H1 (cell line): ENCODE measurements around the gene OR11H6. TPM values are rescaled to one million over a fixed set of nuclear protein-coding genes. Genes with fewer than 3 reads are reported as not detected.

ENCODE experiments used
- CTCF ChIA-PET: fragments of 300-600 bp; sonication (Branson Sonifier 250); formaldehyde crosslinking; loops from one replicate; lab custom pipeline; 2021; ENCODE audit not compliant: partially characterized antibody; lab: Charles Lee
- POLR2A ChIA-PET: fragments of 300-600 bp; sonication (Branson Sonifier 250); formaldehyde crosslinking; loops from one replicate; lab custom pipeline; 2021; ENCODE audit warnings: inconsistent platforms; ENCODE audit not compliant: partially characterized antibody; lab: Charles Lee
- DNase-seq, 2 experiments: peaks; one replicate each; pipeline versions ENCODE4 v3.0.0 to v3.0.0-alpha.2; 2010 to 2022; ENCODE audit warnings: low spot score in 2 of 2, low read depth in 1 of 2, mixed read lengths in 1 of 2
- FAIRE-seq: peaks from 2 replicates; lab custom pipeline; 2011; peaks lifted over from hg19 to GRCh38; lab: Jason Lieb, UNC
- H2AFZ ChIP-seq: 2 replicates; pipeline ENCODE4 v1.8.1; 2012; ENCODE audit warnings: low read length, inconsistent platforms
- H2AK5ac ChIP-seq: 2 replicates; pipeline ENCODE4 v1.6.1; 2013; ENCODE audit warnings: low read depth, low read length
- H2BK120ac ChIP-seq: replicated peaks from 2 replicates; pipeline ENCODE3; 2013; ENCODE audit warnings: low read depth, low read length, inconsistent platforms
- H2BK12ac ChIP-seq: 2 replicates; pipeline ENCODE4 v1.6.1; 2013; ENCODE audit warnings: low read depth, low read length
- H2BK15ac ChIP-seq: 2 replicates; pipeline ENCODE4 v1.6.1; 2013; ENCODE audit warnings: low read length
- H2BK20ac ChIP-seq: 2 replicates; pipeline ENCODE4 v1.6.1; 2013; ENCODE audit warnings: low read length
- H2BK5ac ChIP-seq: 2 replicates; pipeline ENCODE4 v1.6.1; 2013; ENCODE audit warnings: low read depth, low read length
- H3K14ac ChIP-seq: 2 replicates; pipeline ENCODE4 v1.6.1; 2013; ENCODE audit warnings: inconsistent platforms; ENCODE audit not compliant: insufficient read length
- H3K18ac ChIP-seq: 2 replicates; pipeline ENCODE4 v1.6.1; 2013; ENCODE audit warnings: low read length; ENCODE audit errors: extremely low read depth
- H3K23ac ChIP-seq: 2 replicates; pipeline ENCODE4 v1.6.1; 2013; ENCODE audit warnings: inconsistent platforms; ENCODE audit not compliant: insufficient read length
- H3K23me2 ChIP-seq: 2 replicates; pipeline ENCODE4 v1.6.1; 2013; ENCODE audit warnings: low read depth, low read length
- H3K27ac ChIP-seq: 2 replicates; pipeline ENCODE4 v1.6.1; 2011; ENCODE audit warnings: low read depth, low read length, inconsistent platforms
- H3K27me3 ChIP-seq, 4 experiments: replicated peaks in 1 of 4; 1 replicate in 1 of 4; 2 replicates in 3 of 4; pipeline versions ENCODE4 v1.6.1 to v1.8.1; 2011 to 2013; ENCODE audit warnings: low read length in 3 of 4, mild to moderate bottlenecking in 3 of 4, inconsistent platforms in 2 of 4, mixed read lengths in 2 of 4, moderate library complexity in 1 of 4; ENCODE audit not compliant: control insufficient read depth in 3 of 4, insufficient read depth in 3 of 4; ENCODE audit errors: extremely low read depth in 1 of 4
- H3K36me3 ChIP-seq, 4 experiments: 2 replicates each; pipeline versions ENCODE4 v1.6.1 to v1.8.1; 2011 to 2013; ENCODE audit warnings: mild to moderate bottlenecking in 4 of 4, low read length in 3 of 4, moderate library complexity in 2 of 4, control low read depth in 1 of 4, inconsistent platforms in 1 of 4; ENCODE audit not compliant: insufficient read depth in 4 of 4, control insufficient read depth in 2 of 4
- H3K4ac ChIP-seq: replicated peaks from 2 replicates; pipeline ENCODE3; 2013; ENCODE audit warnings: low read length, low read depth, mixed read lengths, inconsistent platforms; ENCODE audit not compliant: insufficient read length
- H3K4me1 ChIP-seq, 4 experiments: replicated peaks in 1 of 4; 1 replicate in 1 of 4; 2 replicates in 3 of 4; pipeline versions ENCODE4 v1.6.1 to v1.8.1; 2011 to 2013; ENCODE audit warnings: low read length in 3 of 4, inconsistent platforms in 2 of 4, mixed read lengths in 1 of 4; ENCODE audit not compliant: insufficient read depth in 4 of 4, control insufficient read depth in 3 of 4
- H3K4me2 ChIP-seq, 2 experiments: 2 replicates each; pipeline versions ENCODE4 v1.6.1 to v1.8.1; 2011 to 2013; ENCODE audit warnings: low read depth in 2 of 2, low read length in 2 of 2, control low read depth in 1 of 2, inconsistent platforms in 1 of 2, mild to moderate bottlenecking in 1 of 2; ENCODE audit not compliant: insufficient read depth in 1 of 2
- H3K4me3 ChIP-seq, 4 experiments: fragments of 200-600, 300-600 bp in 1 of 4; sonication (generic), shearing (Covaris generic), sonication (Bioruptor Twin) in 1 of 4; 2 replicates each; pipeline versions ENCODE4 v1.5.1 to v1.8.1; 2011 to 2016; ENCODE audit warnings: low read length in 4 of 4, low read depth in 3 of 4, control low read depth in 2 of 4, inconsistent platforms in 2 of 4, mild to moderate bottlenecking in 2 of 4, mixed read lengths in 1 of 4, moderate library complexity in 1 of 4; ENCODE audit not compliant: insufficient read depth in 2 of 4; ENCODE audit errors: extremely low read depth in 1 of 4
- H3K56ac ChIP-seq: replicated peaks from 2 replicates; pipeline ENCODE3; 2013; ENCODE audit warnings: low read depth, mild to moderate bottlenecking, mixed read lengths, low read length, inconsistent platforms; ENCODE audit not compliant: insufficient read length
- H3K79me1 ChIP-seq: 2 replicates; pipeline ENCODE4 v1.6.1; 2013; ENCODE audit warnings: low read depth, low read length, control low read depth
- H3K79me2 ChIP-seq, 2 experiments: 2 replicates each; pipeline versions ENCODE4 v1.6.1 to v1.8.1; 2012 to 2013; ENCODE audit warnings: low read length in 2 of 2, mild to moderate bottlenecking in 2 of 2, inconsistent platforms in 1 of 2; ENCODE audit not compliant: insufficient read depth in 2 of 2, control insufficient read depth in 1 of 2
- H3K9ac ChIP-seq, 4 experiments: replicated peaks in 1 of 4; 1 replicate in 1 of 4; 2 replicates in 3 of 4; pipeline versions ENCODE4 v1.6.1 to v1.8.1; 2011 to 2013; ENCODE audit warnings: low read depth in 3 of 4, low read length in 3 of 4, control low read depth in 2 of 4, mild to moderate bottlenecking in 2 of 4, moderate library complexity in 2 of 4, inconsistent platforms in 1 of 4; ENCODE audit errors: extremely low read depth in 1 of 4
- H3K9me3 ChIP-seq, 2 experiments: 2 replicates each; pipeline versions ENCODE4 v1.6.1 to v1.8.1; 2012 to 2013; ENCODE audit warnings: mild to moderate bottlenecking in 2 of 2, moderate library complexity in 2 of 2, control low read depth in 1 of 2, inconsistent platforms in 1 of 2, low read depth in 1 of 2, low read length in 1 of 2, mixed read lengths in 1 of 2; ENCODE audit not compliant: insufficient read depth in 2 of 2
- H4K20me1 ChIP-seq, 2 experiments: replicated peaks in 1 of 2; 2 replicates each; pipeline versions ENCODE3 to v1.8.1; 2011 to 2013; ENCODE audit warnings: inconsistent platforms in 2 of 2, low read length in 2 of 2, mild to moderate bottlenecking in 1 of 2; ENCODE audit not compliant: insufficient read depth in 2 of 2, control insufficient read depth in 1 of 2
- H4K5ac ChIP-seq: 2 replicates; pipeline ENCODE4 v1.6.1; 2013; ENCODE audit warnings: low read length, low read depth, mixed read lengths, inconsistent platforms; ENCODE audit not compliant: insufficient read length
- H4K8ac ChIP-seq: 2 replicates; pipeline ENCODE4 v1.8.0; 2013; ENCODE audit warnings: mild to moderate bottlenecking, moderate library complexity, low read length, inconsistent platforms; ENCODE audit not compliant: insufficient read depth; ENCODE audit errors: extremely low read depth
- H4K91ac ChIP-seq: replicated peaks from 2 replicates; pipeline ENCODE3; 2013; ENCODE audit warnings: low read length, mixed read lengths, inconsistent platforms; ENCODE audit not compliant: insufficient read length
- POLR2AphosphoS5 ChIP-seq: IDR thresholded peaks from 2 replicates; pipeline ENCODE4 v1.6.1; 2011; ENCODE audit warnings: low read depth, low read length
- WGBS, 2 experiments: shearing (Covaris generic) in 1 of 2; methylation state at CpG; one replicate each; pipeline versions ENCODE4 v1.1.6 to v1.1.7; 2013 to 2015; ENCODE audit warnings: low lambda C conversion rate in 2 of 2, mixed read lengths in 2 of 2, inconsistent platforms in 1 of 2, low coverage in 1 of 2, missing lambda C conversion rate in 1 of 2; ENCODE audit not compliant: insufficient replicate concordance in 2 of 2, insufficient coverage in 1 of 2, insufficient read length in 1 of 2; ENCODE audit errors: extremely low coverage in 1 of 2, missing lambda C conversion rate in 1 of 2; 5-methylcytosine and 5-hydroxymethylcytosine counted together
- polyA plus RNA-seq, 7 experiments: library from polyadenylated mRNA; depleted of rRNA in 3 of 7; stranded (reverse) in 5 of 7; unstranded in 2 of 7; fragments of >200 nt in 5 of 7; fragments of 200-250 nt in 2 of 7; gene quantifications; 1 replicate in 5 of 7; 2 replicates in 1 of 7; 4 replicates in 1 of 7; pipeline versions ENCODE4 v1.2.1 to v1.2.3, GENCODE V29; 2011 to 2013; ENCODE audit warnings: missing spikeins in 2 of 7, mixed read lengths in 2 of 7
- total RNA-seq: library from RNA; stranded (reverse); fragmentation: NEBNext Ultra II Directional; extraction: Animal tissue kit (Norgen Biotek cat#: 25700); gene quantifications from 2 replicates; pipeline ENCODE4 v1.2.1, GENCODE V29; 2021

OR11H6 gene
- total and polyA plus RNA-seq, 2 of the 8 experiments (the other 6 are each of a cell fraction or from before 2014, with no cell fraction given) = not detected

DNA sequence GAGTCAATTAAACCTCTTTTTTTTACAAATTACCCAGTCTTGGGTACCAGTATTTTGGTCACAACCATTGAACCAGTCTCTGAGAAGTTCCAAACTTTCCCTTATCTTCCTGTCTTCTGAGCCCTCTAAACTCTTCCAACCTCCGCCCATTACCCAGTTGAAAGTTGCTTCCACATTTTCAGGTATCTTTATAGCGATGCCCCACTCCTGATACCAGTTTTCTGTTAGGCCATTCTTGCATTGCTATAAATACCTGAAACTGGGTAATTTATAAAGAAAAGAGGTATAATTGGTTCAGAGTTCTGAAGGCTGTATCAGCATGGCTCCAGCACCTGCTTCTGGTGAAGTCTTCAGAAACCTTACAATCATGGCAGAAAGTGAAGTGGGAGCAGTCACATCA lies 50.6 kb downstream of the OR11H6 start:
- Histone ChIP-seq H3K79me2 (no peaks in the 10 kb centered on the region), H2AFZ (no peak overlapping the region), H3K4me2 (no peak overlapping the region), H4K91ac (no peak overlapping the region), H3K36me3 (no peaks in the 10 kb centered on the region), H3K23me2 (no peaks in the 10 kb centered on the region), H2AK5ac (no peak overlapping the region), H3K4ac (no peak overlapping the region), H3K4me1 (no peaks in the 10 kb centered on the region), H2BK120ac (no peak overlapping the region), H3K79me1 (no peaks in the 10 kb centered on the region), H3K56ac (no peak overlapping the region), H3K27me3 (no peaks in the 10 kb centered on the region), H2BK20ac (no peak overlapping the region), H3K9me3 (peaks cover 22 to 24% of the 10 kb centered on the region in 2 experiments; a peak in 3 of 4 replicates), H3K9ac (no peak overlapping the region), H4K5ac (no peak overlapping the region), H4K20me1 (no peaks in the 10 kb centered on the region), H3K27ac (no peak overlapping the region), H4K8ac (no peak overlapping the region), H2BK12ac (no peak overlapping the region), H3K18ac (no peak overlapping the region), H2BK5ac (no peak overlapping the region), H3K23ac (no peak overlapping the region), H3K14ac (no peak overlapping the region), H2BK15ac (no peak overlapping the region), H3K4me3 (no peak overlapping the region)
- ChIA-PET POLR2A (no interaction called here), CTCF (no interaction called here)
- FAIRE-seq (no peak), DNase-seq (no peak)
- WGBS, 2 experiments = 100% methylated on average over 2 of the region's 2 CpGs; no CpG with 5 or more reads in 1 of the 2 experiments
- TF ChIP-seq POLR2AphosphoS5 = no peak
